HL-60 (cell line): ENCODE results near the gene P2RX3.

ENCODE experiments used
- CTCF ChIP-seq: IDR thresholded peaks from one replicate; pipeline ENCODE4 v1.5.1; 2011; ENCODE audit warnings: low read length, control low read depth, inconsistent platforms; ENCODE audit not compliant: insufficient read depth
- GABPA ChIP-seq: IDR thresholded peaks from 2 replicates; pipeline ENCODE4 v1.6.1; 2012; ENCODE audit warnings: low read depth
- POLR2AphosphoS5 ChIP-seq: IDR thresholded peaks from 2 replicates; pipeline ENCODE4 v1.6.1; 2012; ENCODE audit warnings: low read depth
- REST ChIP-seq: IDR thresholded peaks from 2 replicates; pipeline ENCODE4 v1.6.1; 2012; ENCODE audit warnings: low read depth; ENCODE audit not compliant: insufficient replicate concordance
- SPI1 ChIP-seq: IDR thresholded peaks from 2 replicates; pipeline ENCODE4 v1.6.1; 2012; ENCODE audit warnings: low read depth, mild to moderate bottlenecking, borderline replicate concordance

GRCh38 chr11:57364851-57365660 is 26.9 kb downstream of the P2RX3 start:
- TF ChIP-seq GABPA, result no peak
- no peak for TF ChIP-seq REST
- no peak for TF ChIP-seq POLR2AphosphoS5
- no peak for TF ChIP-seq CTCF
- no peak for TF ChIP-seq SPI1
